ENCODE results near the gene ZIC1. TPM values are rescaled to one million over a fixed set of nuclear protein-coding genes. Genes with fewer than 3 reads are reported as not detected.

Gene ZIC1
- total RNA-seq, 1 donor from 2014 or later: not detected

- TF ChIP-seq CTCF (IDR thresholded peaks at IDR 0.05; ENCODE audit: insufficient read depth, low read length, poor library complexity, severe bottlenecking): no peak
- Histone ChIP-seq H3K36me3 (ENCODE audit: control insufficient read depth, insufficient read depth, low read length) (no peaks in the 10 kb centered on the region), H3K4me3 (ENCODE audit: low read depth, low read length) (no peak overlapping the region), H3K27me3 (ENCODE audit: control insufficient read depth, insufficient read depth, low read length) (peaks cover 73% of the 10 kb centered on the region)
- DNase-seq (ENCODE audit: low read depth): no peak
Measured at GRCh38 chr3:147420353-147421183, 11.4 kb downstream of the ZIC1 start.

- Histone ChIP-seq H3K36me3 (ENCODE audit: control insufficient read depth, insufficient read depth, low read length) (no peaks in the 10 kb centered on the region), H3K27me3 (ENCODE audit: control insufficient read depth, insufficient read depth, low read length) (peaks cover 72% of the 10 kb centered on the region), H3K4me3 (ENCODE audit: low read depth, low read length) (no peak overlapping the region)
- no peak for TF ChIP-seq CTCF (IDR thresholded peaks at IDR 0.05; ENCODE audit: insufficient read depth, low read length, poor library complexity, severe bottlenecking)
- no peak for DNase-seq (ENCODE audit: low read depth)
Measured at GRCh38 chr3:147421184-147421912, 12.2 kb downstream of the ZIC1 start.

- no peak for TF ChIP-seq CTCF (IDR thresholded peaks at IDR 0.05; ENCODE audit: insufficient read depth, low read length, poor library complexity, severe bottlenecking)
- Histone ChIP-seq H3K4me3 (ENCODE audit: low read depth, low read length) (no peak overlapping the region), H3K36me3 (ENCODE audit: control insufficient read depth, insufficient read depth, low read length) (no peaks in the 10 kb centered on the region), H3K27me3 (ENCODE audit: control insufficient read depth, insufficient read depth, low read length) (peaks cover 72% of the 10 kb centered on the region)
- no peak for DNase-seq (ENCODE audit: low read depth)
Measured at GRCh38 chr3:147422196-147422595, 13.0 kb downstream of the ZIC1 start.

- H3K27me3 ChIP-seq (ENCODE audit: control insufficient read depth, insufficient read depth, low read length): peaks cover 71% of the 10 kb centered on the region
- TF ChIP-seq CTCF (IDR thresholded peaks at IDR 0.05; ENCODE audit: insufficient read depth, low read length, poor library complexity, severe bottlenecking): no peak
Measured at GRCh38 chr3:147422601-147423536, 13.7 kb downstream of the ZIC1 start.

GRCh38 chr3:147423537-147423797 is 14.3 kb downstream of the ZIC1 start:
- H3K27me3 ChIP-seq (ENCODE audit: control insufficient read depth, insufficient read depth, low read length): peaks cover 69% of the 10 kb centered on the region

More at GRCh38 chr3:147422601-147423536, 13.7 kb downstream of the ZIC1 start:
- Histone ChIP-seq H3K36me3 (ENCODE audit: control insufficient read depth, insufficient read depth, low read length) (no peaks in the 10 kb centered on the region), H3K4me3 (ENCODE audit: low read depth, low read length) (no peak overlapping the region)
- DNase-seq (ENCODE audit: low read depth): no peak

More at GRCh38 chr3:147423537-147423797, 14.3 kb downstream of the ZIC1 start:
- H3K36me3 ChIP-seq (ENCODE audit: control insufficient read depth, insufficient read depth, low read length): no peaks in the 10 kb centered on the region
- TF ChIP-seq CTCF (IDR thresholded peaks at IDR 0.05; ENCODE audit: insufficient read depth, low read length, poor library complexity, severe bottlenecking): no peak
- H3K4me3 ChIP-seq (ENCODE audit: low read depth, low read length): no peak overlapping the region
- DNase-seq (ENCODE audit: low read depth): no peak

Measured in kidney epithelial cell (primary cell).